GOT3 (cell line): ENCODE data around the gene CDCA5.
"Not testable (repeated sequence)": the region's sequence is repeated elsewhere in the genome, so short reads cannot be mapped to it uniquely, and the experiment has no call there.

ENCODE experiments used
- DNase-seq: peaks from one replicate; lab custom pipeline; 2025; ENCODE audit warnings: mixed read lengths; lab: John Stamatoyannopoulos, UW

CDCA5 gene

GRCh38 chr11:65118891-65119669, 35.2 kb upstream of the CDCA5 start:
- not testable (repeated sequence) for DNase-seq

GRCh38 chr11:65118097-65118837, 34.4 kb upstream of the CDCA5 start:
- DNase-seq: no peak

- peak; percentile 91 for DNase-seq
Measured at GRCh38 chr11:65117206-65118096, 33.6 kb upstream of the CDCA5 start, which contains the start of gene ZNHIT2. Gene ZNHIT2 (minus strand): TSS chr11:65117701. CDS start chr11:65117653, 48 bp downstream.

- DNase-seq: peak; percentile 12
Measured at GRCh38 chr11:65116370-65117205, 32.7 kb upstream of the CDCA5 start.

GRCh38 chr11:65115361-65116082, 31.7 kb upstream of the CDCA5 start:
- no peak for DNase-seq

- no peak for DNase-seq
Measured at GRCh38 chr11:65114538-65115171, 30.8 kb upstream of the CDCA5 start.

- DNase-seq: no peak
Measured at GRCh38 chr11:65113839-65114238, 30.0 kb upstream of the CDCA5 start.

GRCh38 chr11:65113361-65113756, 29.5 kb upstream of the CDCA5 start:
- no peak for DNase-seq

GRCh38 chr11:65112546-65113360, 28.9 kb upstream of the CDCA5 start:
- DNase-seq: no peak

- peak; percentile 22 for DNase-seq
Measured at GRCh38 chr11:65111744-65112545, 28.1 kb upstream of the CDCA5 start, which contains the start of gene TM7SF2. Gene TM7SF2 (plus strand): TSS chr11:65111872. CDS start chr11:65112016, 144 bp downstream.

- no peak for DNase-seq
Measured at GRCh38 chr11:65111159-65111743, 27.4 kb upstream of the CDCA5 start.

- peak; percentile 32 for DNase-seq
Measured at GRCh38 chr11:65110354-65110861, 26.6 kb upstream of the CDCA5 start.

- no peak for DNase-seq
Measured at GRCh38 chr11:65109231-65110198, 25.7 kb upstream of the CDCA5 start.

- no peak for DNase-seq
Measured at GRCh38 chr11:65108469-65109123, 24.8 kb upstream of the CDCA5 start.

GRCh38 chr11:65107751-65108468, 24.1 kb upstream of the CDCA5 start:
- no peak for DNase-seq
